Uterus (tissue), 2 donors: ENCODE measurements around the gene SLC29A2.

Experiments
- POLR2A ChIP-seq, 2 donors: fragments of 450-650 bp; IDR thresholded peaks; one replicate each; pipeline ENCODE4 v1.6.1; 2016; ENCODE audit warnings: antibody characterized with exemption in 2 of 2, mild to moderate bottlenecking in 1 of 2, moderate library complexity in 1 of 2
- TF ChIP-seq, protein P1 (sequence below), 4 experiments: fragments of 200-600 bp in 2 of 4; fragments of 450-650 bp in 2 of 4; sonication (generic) in 2 of 4; IDR thresholded peaks; one replicate each; pipeline ENCODE4 v1.5.1; 2016 to 2019; ENCODE audit warnings: antibody characterized with exemption in 4 of 4, mild to moderate bottlenecking in 2 of 4, moderate library complexity in 1 of 4

DNA sequence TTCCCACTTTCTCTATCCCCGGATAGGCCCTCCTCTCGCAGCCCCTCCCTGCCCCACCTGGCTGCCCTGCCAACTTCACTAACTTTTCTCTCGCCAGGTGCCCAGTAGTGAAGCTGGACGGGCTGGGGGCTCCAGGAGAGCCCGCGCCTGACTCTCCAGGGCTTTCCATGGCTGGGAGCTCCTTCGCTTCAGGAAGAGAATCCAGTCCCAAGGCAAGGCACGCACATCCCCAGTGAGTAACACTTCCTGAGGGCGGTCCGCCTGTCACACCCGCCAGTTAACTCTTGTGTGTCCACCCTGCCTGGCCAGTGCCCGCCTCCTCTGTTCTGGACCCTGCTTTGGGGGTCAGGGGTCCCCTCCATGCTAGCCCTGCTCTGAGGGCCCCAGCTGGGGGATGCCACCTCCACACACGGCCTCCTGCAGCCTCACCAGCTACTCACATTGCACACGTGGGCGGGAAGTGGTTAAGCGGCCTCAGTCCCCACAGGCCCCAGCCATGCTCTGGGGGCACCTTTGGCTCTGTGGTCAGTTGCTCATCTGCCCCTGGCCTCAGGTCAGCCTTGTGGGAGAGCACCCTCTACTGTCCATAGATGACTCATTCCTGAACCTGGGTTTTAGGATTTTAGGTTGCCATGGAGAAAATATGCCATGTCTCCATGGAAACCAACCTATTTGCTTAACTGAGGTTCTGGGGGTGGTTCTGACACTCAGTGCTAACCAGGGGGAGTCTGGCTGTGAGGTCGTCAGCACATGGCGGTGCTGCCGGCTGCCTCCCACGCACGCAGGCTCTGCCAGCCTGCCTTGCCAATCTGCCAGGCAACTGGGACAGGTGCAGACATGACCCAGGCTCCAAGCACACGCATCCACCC, 35.1 kb downstream of the SLC29A2 start, which contains the start of gene RIN1:
- TF ChIP-seq, protein P1, sequence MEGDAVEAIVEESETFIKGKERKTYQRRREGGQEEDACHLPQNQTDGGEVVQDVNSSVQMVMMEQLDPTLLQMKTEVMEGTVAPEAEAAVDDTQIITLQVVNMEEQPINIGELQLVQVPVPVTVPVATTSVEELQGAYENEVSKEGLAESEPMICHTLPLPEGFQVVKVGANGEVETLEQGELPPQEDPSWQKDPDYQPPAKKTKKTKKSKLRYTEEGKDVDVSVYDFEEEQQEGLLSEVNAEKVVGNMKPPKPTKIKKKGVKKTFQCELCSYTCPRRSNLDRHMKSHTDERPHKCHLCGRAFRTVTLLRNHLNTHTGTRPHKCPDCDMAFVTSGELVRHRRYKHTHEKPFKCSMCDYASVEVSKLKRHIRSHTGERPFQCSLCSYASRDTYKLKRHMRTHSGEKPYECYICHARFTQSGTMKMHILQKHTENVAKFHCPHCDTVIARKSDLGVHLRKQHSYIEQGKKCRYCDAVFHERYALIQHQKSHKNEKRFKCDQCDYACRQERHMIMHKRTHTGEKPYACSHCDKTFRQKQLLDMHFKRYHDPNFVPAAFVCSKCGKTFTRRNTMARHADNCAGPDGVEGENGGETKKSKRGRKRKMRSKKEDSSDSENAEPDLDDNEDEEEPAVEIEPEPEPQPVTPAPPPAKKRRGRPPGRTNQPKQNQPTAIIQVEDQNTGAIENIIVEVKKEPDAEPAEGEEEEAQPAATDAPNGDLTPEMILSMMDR (IDR thresholded peaks at IDR 0.05): peak; percentile 28 to 61 (median 41)
- TF ChIP-seq POLR2A (IDR thresholded peaks at IDR 0.05): peak in 1 of 2 donors; percentile 18
